GM23248 (cell line): Measurements from ENCODE around the gene PLLP. TPM values are rescaled to one million over a fixed set of nuclear protein-coding genes. Genes with fewer than 3 reads are reported as not detected.

Experiments used
- DNase-seq: peaks from one replicate; pipeline ENCODE4 v3.0.0-alpha.2; 2015
- H2AFZ ChIP-seq: fragments of 200-600 bp; sonication (generic); 2 replicates; pipeline ENCODE4 v1.6.1; 2016; ENCODE audit warnings: antibody characterized with exemption
- H3F3A ChIP-seq: fragments of 200-600 bp; sonication (generic); 2 replicates; pipeline ENCODE4 v1.6.1; 2016; ENCODE audit warnings: mild to moderate bottlenecking, antibody characterized with exemption, mixed run types; ENCODE audit not compliant: insufficient read depth
- H3K27ac ChIP-seq: fragments of 200-600 bp; sonication (generic); 2 replicates; pipeline ENCODE4 v1.5.1; 2016; ENCODE audit warnings: mild to moderate bottlenecking
- H3K27me3 ChIP-seq: fragments of 200-600 bp; sonication (generic); replicated peaks from 2 replicates; pipeline ENCODE4 v1.6.1; 2016; ENCODE audit warnings: mild to moderate bottlenecking; ENCODE audit not compliant: insufficient read depth
- H3K36me3 ChIP-seq: fragments of 200-600 bp; sonication (generic); 2 replicates; pipeline ENCODE4 v1.6.1; 2016; ENCODE audit warnings: low read depth, mild to moderate bottlenecking
- H3K4me1 ChIP-seq: fragments of 200-600 bp; sonication (generic); 2 replicates; pipeline ENCODE4 v1.6.1; 2016; ENCODE audit warnings: mild to moderate bottlenecking; ENCODE audit not compliant: insufficient read depth
- H3K4me2 ChIP-seq: fragments of 200-600 bp; sonication (generic); one replicate; pipeline ENCODE4 v1.6.1; 2016; ENCODE audit warnings: mild to moderate bottlenecking; ENCODE audit not compliant: unreplicated experiment
- H3K4me3 ChIP-seq: fragments of 200-600 bp; sonication (generic); 2 replicates; pipeline ENCODE4 v1.5.1; 2016; ENCODE audit warnings: mild to moderate bottlenecking
- H3K79me2 ChIP-seq: fragments of 200-600 bp; sonication (generic); 2 replicates; pipeline ENCODE4 v1.6.1; 2016; ENCODE audit warnings: mild to moderate bottlenecking; ENCODE audit not compliant: insufficient read depth
- H3K9ac ChIP-seq: fragments of 200-600 bp; sonication (generic); 2 replicates; pipeline ENCODE4 v1.6.1; 2016; ENCODE audit warnings: mild to moderate bottlenecking
- H3K9me2 ChIP-seq: fragments of 200-600 bp; sonication (generic); 2 replicates; pipeline ENCODE4 v1.6.1; 2016; ENCODE audit warnings: mixed run types, mild to moderate bottlenecking, moderate library complexity; ENCODE audit not compliant: insufficient read depth
- H3K9me3 ChIP-seq: fragments of 200-600 bp; sonication (generic); one replicate; pipeline ENCODE4 v1.6.1; 2017; ENCODE audit warnings: low read depth
- H4K20me1 ChIP-seq: fragments of 200-600 bp; sonication (generic); 2 replicates; pipeline ENCODE4 v1.6.0; 2016; ENCODE audit not compliant: insufficient read depth
- EZH2 ChIP-seq: fragments of 200-600 bp; sonication (generic); IDR thresholded peaks from 2 replicates; pipeline ENCODE4 v1.6.1; 2018; ENCODE audit warnings: antibody characterized with exemption, mild to moderate bottlenecking; ENCODE audit not compliant: insufficient read depth, poor library complexity, severe bottlenecking
- EZH2phosphoT487 ChIP-seq: fragments of 200-600 bp; sonication (generic); IDR thresholded peaks from 2 replicates; pipeline ENCODE4 v1.6.1; 2018; ENCODE audit warnings: antibody characterized with exemption, moderate library complexity, mild to moderate bottlenecking, low read depth; ENCODE audit not compliant: insufficient read depth
- WGBS, 2 experiments: methylation state at CpG; one replicate each; pipeline ENCODE4 v1.1.6; 2015 to 2017; ENCODE audit warnings: low lambda C conversion rate in 2 of 2, low coverage in 1 of 2; ENCODE audit errors: missing lambda C conversion rate in 2 of 2; 5-methylcytosine and 5-hydroxymethylcytosine counted together
- in situ Hi-C: fragments of 300-500 bp; cut with MboI; formaldehyde crosslinking; loops from 2 replicates; pipeline ENCODE4 v1.15.0; 2020
- polyA plus RNA-seq: library from polyadenylated mRNA; unstranded; fragments of >200 nt; fragmentation: Nextera tagmentation; extraction: Ambion mirVana; gene quantifications from 2 replicates; pipeline ENCODE4 v1.2.1, GENCODE V29; 2016
- total RNA-seq: library from RNA; depleted of rRNA; stranded (reverse); fragments of >200 nt; shearing (Covaris generic); gene quantifications from 2 replicates; pipeline ENCODE4 v1.2.3, GENCODE V29; 2014

Gene PLLP
- total and polyA plus RNA-seq, 2 experiments from 2014 or later = 0.44 TPM; not detected in 1

GRCh38 chr16:57265850-57266530 lies 18.5 kb downstream of the PLLP start:
- H3K36me3 ChIP-seq = no peaks in the 10 kb centered on the region
- 0 out of 2 replicates have a peak, but pooled peaks cover 3% of the 10 kb centered on the region for H3K27me3 ChIP-seq
- no peak overlapping the region; the same call in 1 of the 2 replicates for H2AFZ ChIP-seq
- no peaks in the 10 kb centered on the region for H3F3A ChIP-seq
- no peaks in the 10 kb centered on the region for H3K79me2 ChIP-seq
- H3K4me1 ChIP-seq = no peaks in the 10 kb centered on the region
- no peak for TF ChIP-seq EZH2phosphoT487
- TF ChIP-seq EZH2 = no peak
- H4K20me1 ChIP-seq = no peaks in the 10 kb centered on the region
- DNase-seq = peak; percentile 58
- WGBS, 2 experiments = 25 to 29% methylated on average over 16 of the region's 16 CpGs
- H3K9me3 ChIP-seq = no peaks in the 10 kb centered on the region
- no peak overlapping the region for H3K4me3 ChIP-seq
- no peak overlapping the region for H3K27ac ChIP-seq
- no peak overlapping the region for H3K9ac ChIP-seq
- in situ Hi-C loops = no loop called here
- no peaks in the 10 kb centered on the region for H3K9me2 ChIP-seq
- H3K4me2 ChIP-seq = no peak overlapping the region

GRCh38 chr16:57264950-57265371 lies 19.5 kb downstream of the PLLP start:
- Histone ChIP-seq H3K36me3 (no peaks in the 10 kb centered on the region), H3F3A (no peaks in the 10 kb centered on the region), H3K9me2 (no peaks in the 10 kb centered on the region), H2AFZ (no peak overlapping the region), H3K4me3 (no peak overlapping the region), H3K4me1 (peaks cover 7% of the 10 kb centered on the region), H3K4me2 (no peak overlapping the region), H3K79me2 (no peaks in the 10 kb centered on the region), H3K27ac (no peak overlapping the region), H4K20me1 (no peaks in the 10 kb centered on the region), H3K27me3 (0 out of 2 replicates have a peak, but pooled peaks cover 3% of the 10 kb centered on the region), H3K9ac (no peak overlapping the region), H3K9me3 (no peaks in the 10 kb centered on the region)
- in situ Hi-C loops = no loop called here
- TF ChIP-seq EZH2 (no peak), EZH2phosphoT487 (no peak)
- WGBS, 2 experiments = 91 to 92% methylated on average over 11 of the region's 11 CpGs
- no peak for DNase-seq

GRCh38 chr16:57264381-57264780 lies 20.1 kb downstream of the PLLP start:
- in situ Hi-C loops = no loop called here
- no peak overlapping the region for H3K9ac ChIP-seq
- H4K20me1 ChIP-seq = no peaks in the 10 kb centered on the region
- no peaks in the 10 kb centered on the region for H3K36me3 ChIP-seq
- H3K27me3 ChIP-seq = 0 out of 2 replicates have a peak, but pooled peaks cover 3% of the 10 kb centered on the region
- no peak overlapping the region for H3K27ac ChIP-seq
- no peaks in the 10 kb centered on the region for H3F3A ChIP-seq
- DNase-seq = no peak
- H3K9me2 ChIP-seq = no peaks in the 10 kb centered on the region
- WGBS, 2 experiments = 91 to 94% methylated on average over 8 of the region's 8 CpGs
- no peak overlapping the region for H3K4me2 ChIP-seq
- H2AFZ ChIP-seq = no peak overlapping the region
- H3K4me1 ChIP-seq = peaks cover 7% of the 10 kb centered on the region
- no peaks in the 10 kb centered on the region for H3K9me3 ChIP-seq
- no peaks in the 10 kb centered on the region for H3K79me2 ChIP-seq
- no peak overlapping the region for H3K4me3 ChIP-seq
- no peak for TF ChIP-seq EZH2
- TF ChIP-seq EZH2phosphoT487 = no peak

DNA sequence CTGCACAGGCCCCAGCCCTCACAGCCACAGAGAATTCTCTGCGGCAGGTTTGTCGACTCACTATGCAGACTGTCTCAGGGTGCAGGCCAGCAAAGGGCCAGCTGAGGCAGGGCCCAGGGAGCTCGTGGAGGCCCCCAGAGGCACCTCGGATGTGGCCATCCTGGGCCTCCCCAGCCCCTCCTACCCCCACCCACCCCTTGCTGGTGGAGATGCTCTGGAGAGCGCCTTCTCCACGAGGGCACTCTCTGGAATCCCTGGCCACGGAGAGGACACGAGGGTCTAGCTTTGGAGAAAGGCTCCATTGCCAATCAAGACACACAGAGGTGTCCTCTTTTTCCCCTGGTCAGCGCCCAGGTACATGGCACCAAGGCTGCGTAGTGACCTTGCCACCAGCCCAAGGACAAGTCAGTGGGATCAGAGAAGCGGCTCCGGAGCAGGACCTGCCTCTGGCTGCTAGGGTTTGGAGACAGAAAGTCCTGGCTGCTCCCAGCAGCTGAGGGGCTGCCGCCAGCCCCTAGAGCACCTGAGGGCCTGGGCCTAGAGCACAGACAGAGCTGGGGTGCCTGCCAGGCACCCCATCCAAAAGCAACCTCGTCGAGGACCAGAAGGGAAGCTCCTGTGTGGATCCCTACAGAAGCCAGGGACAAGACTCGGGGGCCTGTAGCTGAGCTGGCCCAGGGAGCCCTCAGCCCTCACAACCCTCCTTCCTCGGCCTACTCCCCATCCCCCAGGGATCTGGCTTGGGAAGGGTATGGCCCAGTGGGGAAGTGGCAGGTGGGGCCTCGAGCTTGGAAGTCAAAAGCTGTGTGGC lies 20.7 kb downstream of the PLLP start:
- in situ Hi-C loops = no loop called here
- Histone ChIP-seq H3K9ac (no peak overlapping the region), H2AFZ (no peak overlapping the region), H3K4me2 (no peak overlapping the region), H3K36me3 (no peaks in the 10 kb centered on the region), H4K20me1 (no peaks in the 10 kb centered on the region), H3K9me2 (no peaks in the 10 kb centered on the region), H3K9me3 (no peaks in the 10 kb centered on the region), H3K27ac (no peak overlapping the region), H3K4me1 (peaks cover 7% of the 10 kb centered on the region), H3K79me2 (no peaks in the 10 kb centered on the region), H3K27me3 (0 out of 2 replicates have a peak, but pooled peaks cover 3% of the 10 kb centered on the region), H3F3A (no peaks in the 10 kb centered on the region), H3K4me3 (no peak overlapping the region)
- 84 to 87% methylated on average over 16 to 18 of the region's 18 CpGs for WGBS, 2 experiments
- TF ChIP-seq EZH2 (no peak), EZH2phosphoT487 (no peak)
- no peak for DNase-seq
